K562 (cell line): ENCODE results near the gene DIPK1A.

Experiments used
- BRF2 ChIP-seq: IDR thresholded peaks from 3 replicates; pipeline ENCODE4 v1.6.1; 2011; ENCODE audit warnings: borderline replicate concordance, mild to moderate bottlenecking; ENCODE audit not compliant: insufficient read length, insufficient read depth
- GMEB1 ChIP-seq: fragments of 250-450 bp; sonication (Bioruptor Pico); IDR thresholded peaks from 2 replicates; pipeline ENCODE4 v1.4.0; 2020; ENCODE audit warnings: mild to moderate bottlenecking
- POLR2AphosphoS5 ChIP-seq: IDR thresholded peaks from 2 replicates; pipeline ENCODE4 v1.6.1; 2011; ENCODE audit warnings: mild to moderate bottlenecking, low read depth, low read length, moderate library complexity; ENCODE audit not compliant: control insufficient read depth, insufficient read depth
- SIN3A ChIP-seq, 2 experiments: fragments of 150-350 bp in 1 of 2; IDR thresholded peaks; 2 replicates each; pipeline ENCODE4 v1.6.1; 2011 to 2016; ENCODE audit warnings: borderline replicate concordance in 2 of 2, low read depth in 2 of 2, low read length in 2 of 2, mild to moderate bottlenecking in 2 of 2, moderate library complexity in 2 of 2; ENCODE audit not compliant: control insufficient read depth in 1 of 2
- ZNF24 ChIP-seq: fragments of 450-650 bp; IDR thresholded peaks from 2 replicates; pipeline ENCODE4 v1.6.1; 2016
- ZNF274 ChIP-seq: IDR thresholded peaks from 2 replicates; pipeline ENCODE4 v1.6.1; 2011; ENCODE audit warnings: low read depth, mild to moderate bottlenecking, low read length, moderate library complexity, borderline replicate concordance
- TF ChIP-seq, protein P1 (sequence below), 2 experiments: fragments of 450-650 bp; formaldehyde crosslinking in 1 of 2; IDR thresholded peaks; 2 replicates each; pipeline versions ENCODE4 v1.4.0 to v1.6.1; 2014 to 2020; ENCODE audit warnings: mild to moderate bottlenecking in 2 of 2, borderline replicate concordance in 1 of 2, low read depth in 1 of 2

- TF ChIP-seq SIN3A (IDR thresholded peaks at IDR 0.05; ENCODE audit: borderline replicate concordance in 2 of 2, control insufficient read depth in 1 of 2, low read depth in 2 of 2, low read length in 2 of 2), result no peak
- TF ChIP-seq ZNF274, result no peak
- TF ChIP-seq POLR2AphosphoS5, result no peak
- TF ChIP-seq BRF2, result no peak
- no peak for TF ChIP-seq GMEB1 (CRISPR knock-in tag)
- no peak for TF ChIP-seq ZNF24
- TF ChIP-seq, protein P1, sequence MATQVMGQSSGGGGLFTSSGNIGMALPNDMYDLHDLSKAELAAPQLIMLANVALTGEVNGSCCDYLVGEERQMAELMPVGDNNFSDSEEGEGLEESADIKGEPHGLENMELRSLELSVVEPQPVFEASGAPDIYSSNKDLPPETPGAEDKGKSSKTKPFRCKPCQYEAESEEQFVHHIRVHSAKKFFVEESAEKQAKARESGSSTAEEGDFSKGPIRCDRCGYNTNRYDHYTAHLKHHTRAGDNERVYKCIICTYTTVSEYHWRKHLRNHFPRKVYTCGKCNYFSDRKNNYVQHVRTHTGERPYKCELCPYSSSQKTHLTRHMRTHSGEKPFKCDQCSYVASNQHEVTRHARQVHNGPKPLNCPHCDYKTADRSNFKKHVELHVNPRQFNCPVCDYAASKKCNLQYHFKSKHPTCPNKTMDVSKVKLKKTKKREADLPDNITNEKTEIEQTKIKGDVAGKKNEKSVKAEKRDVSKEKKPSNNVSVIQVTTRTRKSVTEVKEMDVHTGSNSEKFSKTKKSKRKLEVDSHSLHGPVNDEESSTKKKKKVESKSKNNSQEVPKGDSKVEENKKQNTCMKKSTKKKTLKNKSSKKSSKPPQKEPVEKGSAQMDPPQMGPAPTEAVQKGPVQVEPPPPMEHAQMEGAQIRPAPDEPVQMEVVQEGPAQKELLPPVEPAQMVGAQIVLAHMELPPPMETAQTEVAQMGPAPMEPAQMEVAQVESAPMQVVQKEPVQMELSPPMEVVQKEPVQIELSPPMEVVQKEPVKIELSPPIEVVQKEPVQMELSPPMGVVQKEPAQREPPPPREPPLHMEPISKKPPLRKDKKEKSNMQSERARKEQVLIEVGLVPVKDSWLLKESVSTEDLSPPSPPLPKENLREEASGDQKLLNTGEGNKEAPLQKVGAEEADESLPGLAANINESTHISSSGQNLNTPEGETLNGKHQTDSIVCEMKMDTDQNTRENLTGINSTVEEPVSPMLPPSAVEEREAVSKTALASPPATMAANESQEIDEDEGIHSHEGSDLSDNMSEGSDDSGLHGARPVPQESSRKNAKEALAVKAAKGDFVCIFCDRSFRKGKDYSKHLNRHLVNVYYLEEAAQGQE (IDR thresholded peaks at IDR 0.05; ENCODE audit: borderline replicate concordance), result no peak
- TF ChIP-seq, protein P1 (CRISPR knock-in tag; IDR thresholded peaks at IDR 0.05; ENCODE audit: low read depth), result no peak
Measured at GRCh38 chr1:92973203-92973897, 12.1 kb upstream of the DIPK1A start.
